ENCODE data around the gene HBG1. TPM values are rescaled to one million over a fixed set of nuclear protein-coding genes. Genes with fewer than 3 reads are reported as not detected.
"Not testable (repeated sequence)": the region's sequence is repeated elsewhere in the genome, so short reads cannot be mapped to it uniquely, and the experiment has no call there.

Gene HBG1
- polyA plus RNA-seq, 1 donor = 9.7 TPM

DNA sequence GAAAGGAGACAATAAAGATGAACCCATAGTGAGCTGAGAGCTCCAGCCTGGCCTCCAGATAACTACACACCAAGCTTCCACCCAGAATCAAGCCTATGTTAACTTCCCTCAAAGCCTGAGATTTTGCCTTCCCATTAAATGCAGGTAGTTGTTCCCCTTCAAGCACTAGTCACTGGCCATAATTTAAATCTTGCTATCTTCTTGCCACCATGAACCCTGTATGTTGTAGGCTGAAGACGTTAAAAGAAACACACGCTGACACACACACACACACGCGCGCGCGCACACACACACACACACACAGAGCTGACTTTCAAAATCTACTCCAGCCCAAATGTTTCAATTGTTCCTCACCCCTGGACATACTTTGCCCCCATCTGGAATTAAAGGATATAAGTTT lies 1.2 kb downstream of the HBG1 start:
- not testable (repeated sequence) for H3K9me3 ChIP-seq (ENCODE audit: control insufficient read depth, low read depth, low read length); H3K4me3 ChIP-seq (ENCODE audit: low read length); H3K36me3 ChIP-seq (ENCODE audit: control insufficient read depth, insufficient read depth, low read length); H3K4me1 ChIP-seq (ENCODE audit: control insufficient read depth, insufficient read depth, low read length); DNase-seq; H3K27me3 ChIP-seq (ENCODE audit: control insufficient read depth, insufficient read depth, low read length); H3K27ac ChIP-seq (ENCODE audit: low read length)
- WGBS (ENCODE audit: insufficient coverage, low lambda C conversion rate) = no CpG with 5 or more reads among the region's 7 CpGs

DNA sequence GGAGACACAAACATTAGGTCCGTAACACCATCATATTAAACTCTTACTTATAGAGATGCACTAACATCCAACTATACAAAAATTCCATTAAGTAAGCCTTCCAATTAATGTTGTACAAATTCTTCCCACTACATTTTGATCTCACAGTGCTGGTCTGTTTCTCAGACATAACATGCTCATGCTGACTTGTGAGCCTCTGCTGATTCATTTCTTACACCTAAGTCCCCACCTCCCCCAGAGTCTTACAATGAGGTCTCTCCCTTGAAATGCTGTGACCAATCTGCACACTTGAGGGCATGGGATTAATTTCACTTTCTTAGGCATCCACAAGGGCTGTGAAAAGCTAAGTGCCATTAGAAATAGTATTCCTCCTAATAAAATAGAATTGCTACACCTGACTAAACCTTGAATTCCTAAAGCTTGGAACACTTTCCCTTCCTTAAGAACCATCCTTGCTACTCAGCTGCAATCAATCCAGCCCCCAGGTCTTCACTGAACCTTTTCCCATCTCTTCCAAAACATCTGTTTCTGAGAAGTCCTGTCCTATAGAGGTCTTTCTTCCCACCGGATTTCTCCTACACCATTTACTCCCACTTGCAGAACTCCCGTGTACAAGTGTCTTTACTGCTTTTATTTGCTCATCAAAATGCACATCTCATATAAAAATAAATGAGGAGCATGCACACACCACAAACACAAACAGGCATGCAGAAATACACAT lies 2.0 kb downstream of the HBG1 start:
- WGBS (ENCODE audit: insufficient coverage, low lambda C conversion rate) = 50% methylated on average over 1 of the region's 3 CpGs
- no peak for DNase-seq
- Histone ChIP-seq H3K36me3 (ENCODE audit: control insufficient read depth, insufficient read depth, low read length) (no peaks in the 10 kb centered on the region), H3K27ac (ENCODE audit: low read length) (no peak overlapping the region), H3K9me3 (ENCODE audit: control insufficient read depth, low read depth, low read length) (no peaks in the 10 kb centered on the region), H3K27me3 (ENCODE audit: control insufficient read depth, insufficient read depth, low read length) (no peaks in the 10 kb centered on the region), H3K4me1 (ENCODE audit: control insufficient read depth, insufficient read depth, low read length) (no peaks in the 10 kb centered on the region), H3K4me3 (ENCODE audit: low read length) (no peak overlapping the region)

DNA sequence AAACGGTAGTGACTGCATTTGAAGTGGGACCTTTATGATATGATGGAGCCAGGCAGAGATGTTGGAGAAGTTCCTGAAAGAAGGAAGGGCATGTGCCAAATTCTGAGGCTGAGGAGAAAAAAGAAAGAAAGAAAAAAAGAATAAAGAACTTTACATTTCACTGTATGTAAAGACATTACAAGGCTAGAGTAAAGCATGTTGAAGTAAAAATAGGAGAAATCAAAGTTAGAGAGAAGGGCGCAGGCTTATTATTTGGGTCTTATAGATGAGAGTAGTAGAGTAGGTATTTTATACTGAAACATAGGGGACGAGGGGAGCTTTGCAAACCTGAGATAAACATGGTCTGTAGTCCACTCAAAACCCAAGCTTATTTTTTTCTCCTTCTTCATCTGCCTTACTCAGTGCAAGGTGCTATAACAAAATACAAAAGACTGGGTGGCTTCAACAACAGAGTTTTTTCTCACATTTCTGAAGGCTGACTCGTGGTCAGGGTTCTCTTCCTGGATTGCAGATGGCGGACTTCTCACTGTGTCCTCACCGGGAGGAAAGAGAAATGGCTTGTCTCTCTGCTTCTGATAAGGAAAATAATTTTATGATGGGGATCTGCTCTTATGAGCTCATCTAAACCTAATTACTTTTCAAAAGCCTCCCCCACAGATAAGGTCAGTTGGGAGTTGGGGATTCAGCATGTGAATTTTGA lies 2.7 kb downstream of the HBG1 start:
- Histone ChIP-seq H3K9me3 (ENCODE audit: control insufficient read depth, low read depth, low read length) (no peaks in the 10 kb centered on the region), H3K4me3 (ENCODE audit: low read length) (no peak overlapping the region), H3K36me3 (ENCODE audit: control insufficient read depth, insufficient read depth, low read length) (no peaks in the 10 kb centered on the region), H3K27me3 (ENCODE audit: control insufficient read depth, insufficient read depth, low read length) (no peaks in the 10 kb centered on the region), H3K27ac (ENCODE audit: low read length) (no peak overlapping the region), H3K4me1 (ENCODE audit: control insufficient read depth, insufficient read depth, low read length) (no peaks in the 10 kb centered on the region)
- 90% methylated on average over 2 of the region's 6 CpGs for WGBS (ENCODE audit: insufficient coverage, low lambda C conversion rate)
- DNase-seq = no peak

DNA sequence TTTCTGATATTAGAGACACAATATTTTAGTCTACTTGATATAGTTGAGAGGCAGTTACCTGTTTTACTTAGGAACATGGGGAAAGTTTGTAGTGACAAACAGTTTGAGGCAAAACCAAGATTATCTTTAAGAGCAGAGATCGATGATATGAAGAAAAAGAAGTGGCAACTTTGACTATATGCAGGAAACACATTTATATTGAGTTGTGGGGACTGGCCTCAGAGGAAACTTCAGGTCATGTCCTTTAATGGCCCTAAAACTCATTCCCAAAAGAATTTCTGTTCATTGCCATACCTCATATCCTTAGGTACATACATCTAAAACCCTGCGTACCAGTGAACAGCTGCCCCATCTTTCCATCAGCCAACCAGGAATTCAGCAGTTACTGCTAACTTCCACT lies 4.5 kb downstream of the HBG1 start:
- Histone ChIP-seq H3K9me3 (ENCODE audit: control insufficient read depth, low read depth, low read length) (no peaks in the 10 kb centered on the region), H3K36me3 (ENCODE audit: control insufficient read depth, insufficient read depth, low read length) (no peaks in the 10 kb centered on the region), H3K27me3 (ENCODE audit: control insufficient read depth, insufficient read depth, low read length) (no peaks in the 10 kb centered on the region), H3K4me1 (ENCODE audit: control insufficient read depth, insufficient read depth, low read length) (no peaks in the 10 kb centered on the region), H3K27ac (ENCODE audit: low read length) (no peak overlapping the region), H3K4me3 (ENCODE audit: low read length) (no peak overlapping the region)
- DNase-seq = no peak
- WGBS (ENCODE audit: insufficient coverage, low lambda C conversion rate) = 83% methylated on average over 1 of the region's 2 CpGs

DNA sequence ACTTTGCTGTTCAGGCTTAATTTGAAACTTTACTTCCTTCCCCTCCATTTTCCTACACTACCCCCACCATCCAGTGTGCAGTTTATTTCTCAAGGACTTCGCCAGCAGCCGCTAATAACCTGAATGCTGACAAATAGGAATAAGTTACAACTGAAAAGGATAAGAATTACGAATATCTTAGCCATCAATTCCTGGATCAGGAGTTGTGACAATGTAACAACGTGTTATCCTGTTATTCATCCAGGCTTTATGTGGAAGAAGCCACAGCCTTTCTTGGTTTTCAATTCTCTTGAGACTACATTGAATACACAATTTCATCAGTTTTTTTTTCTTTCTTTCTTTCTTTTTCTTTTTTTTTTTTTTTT lies 5.9 kb downstream of the HBG1 start:
- H3K27me3 ChIP-seq (ENCODE audit: control insufficient read depth, insufficient read depth, low read length) = no peaks in the 10 kb centered on the region
- no peak for DNase-seq
- no peaks in the 10 kb centered on the region for H3K9me3 ChIP-seq (ENCODE audit: control insufficient read depth, low read depth, low read length)
- no peak overlapping the region for H3K4me3 ChIP-seq (ENCODE audit: low read length)
- H3K36me3 ChIP-seq (ENCODE audit: control insufficient read depth, insufficient read depth, low read length) = no peaks in the 10 kb centered on the region
- H3K4me1 ChIP-seq (ENCODE audit: control insufficient read depth, insufficient read depth, low read length) = no peaks in the 10 kb centered on the region
- H3K27ac ChIP-seq (ENCODE audit: low read length) = no peak overlapping the region
- 81% methylated on average over 3 of the region's 4 CpGs for WGBS (ENCODE audit: insufficient coverage, low lambda C conversion rate)

DNA sequence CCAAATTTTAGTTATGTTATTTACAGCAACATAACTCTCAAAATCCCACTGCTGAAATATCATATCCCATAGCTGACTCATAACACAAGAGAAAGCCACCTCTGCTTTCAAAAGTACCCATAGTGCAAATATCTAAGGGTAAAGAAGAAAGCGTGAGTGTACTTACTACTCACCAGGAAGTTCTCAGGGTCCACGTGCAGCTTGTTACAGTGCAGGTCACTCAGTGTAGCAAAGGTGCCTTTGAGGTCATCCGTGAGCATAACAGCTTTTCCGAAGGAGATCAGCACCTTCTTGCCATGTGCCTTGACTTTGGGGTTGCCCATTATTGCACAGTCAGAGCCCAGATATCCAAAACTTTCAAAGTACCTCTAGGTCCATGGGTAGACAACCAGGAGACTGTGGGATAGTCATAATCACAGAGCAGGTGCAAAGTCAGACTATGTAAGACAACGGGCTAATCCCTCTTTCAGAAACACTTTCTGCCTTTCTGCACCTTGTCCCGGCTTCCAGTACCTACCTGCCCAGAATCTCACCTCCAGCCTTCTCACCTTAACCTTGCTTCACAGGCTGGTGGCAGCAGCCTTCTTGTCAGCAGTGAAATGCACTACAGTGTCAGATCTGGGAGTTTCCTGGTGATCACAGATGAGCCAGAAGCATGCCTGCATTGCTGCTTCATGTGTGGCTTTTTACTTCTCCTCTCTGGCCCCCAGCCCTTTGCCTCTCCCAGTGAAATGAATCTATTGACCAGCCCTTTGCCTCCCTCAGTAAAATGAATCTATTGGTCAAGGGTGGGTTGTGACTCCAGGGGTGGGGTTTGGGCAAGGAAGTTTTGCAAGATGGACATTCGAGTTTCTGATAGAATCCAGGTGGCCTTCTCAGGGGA lies 6.5 kb downstream of the HBG1 start:
- no CpG with 5 or more reads among the region's 7 CpGs for WGBS (ENCODE audit: insufficient coverage, low lambda C conversion rate)
- no peaks in the 10 kb centered on the region for H3K4me1 ChIP-seq (ENCODE audit: control insufficient read depth, insufficient read depth, low read length)
- no peak overlapping the region for H3K27ac ChIP-seq (ENCODE audit: low read length)
- no peaks in the 10 kb centered on the region for H3K27me3 ChIP-seq (ENCODE audit: control insufficient read depth, insufficient read depth, low read length)
- no peak overlapping the region for H3K4me3 ChIP-seq (ENCODE audit: low read length)
- H3K9me3 ChIP-seq (ENCODE audit: control insufficient read depth, low read depth, low read length) = no peaks in the 10 kb centered on the region
- H3K36me3 ChIP-seq (ENCODE audit: control insufficient read depth, insufficient read depth, low read length) = no peaks in the 10 kb centered on the region
- no peak for DNase-seq

DNA sequence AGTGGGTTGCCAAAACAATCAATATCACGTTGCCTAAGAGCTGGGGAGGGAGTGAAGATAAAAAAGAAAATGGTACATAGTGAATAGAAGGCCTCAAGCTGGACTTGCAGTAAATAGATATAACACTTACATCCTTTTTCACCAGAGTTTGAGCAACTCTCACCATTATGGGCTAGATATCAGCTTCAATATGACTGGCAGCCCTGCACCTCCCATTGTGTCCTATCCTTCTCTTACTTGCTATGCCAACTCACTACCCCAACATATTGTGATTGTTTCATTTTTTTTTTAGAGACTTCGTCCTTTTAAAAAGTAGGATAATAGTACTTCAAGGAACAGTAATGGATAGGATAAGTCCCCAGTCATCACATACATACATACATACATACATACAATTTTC lies 7.4 kb downstream of the HBG1 start:
- WGBS (ENCODE audit: insufficient coverage, low lambda C conversion rate) = 71% methylated on average over 1 of the region's 2 CpGs

DNA sequence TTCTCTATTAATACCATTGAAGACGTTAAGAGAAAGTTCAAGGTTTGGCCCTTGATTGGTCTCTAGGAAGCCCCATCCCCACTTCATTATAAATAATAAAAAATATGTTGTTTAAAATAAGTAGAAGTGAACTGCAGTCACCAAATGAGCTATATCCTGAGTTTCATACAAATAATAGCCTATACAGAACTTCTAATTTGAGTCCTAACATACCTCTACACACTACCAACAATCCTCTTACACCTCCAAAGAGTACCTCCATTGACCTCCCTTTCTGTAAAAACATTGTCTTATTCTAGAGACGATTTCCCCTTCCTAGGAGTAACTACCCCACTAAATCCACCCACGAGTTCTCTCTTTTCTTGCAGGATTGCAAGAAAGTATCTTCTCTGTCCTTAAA lies 8.2 kb downstream of the HBG1 start:
- WGBS (ENCODE audit: insufficient coverage, low lambda C conversion rate) = 100% methylated on average over 1 of the region's 3 CpGs
- no peaks in the 10 kb centered on the region for H3K4me1 ChIP-seq (ENCODE audit: control insufficient read depth, insufficient read depth, low read length)
- H3K36me3 ChIP-seq (ENCODE audit: control insufficient read depth, insufficient read depth, low read length) = no peaks in the 10 kb centered on the region
- no peaks in the 10 kb centered on the region for H3K27me3 ChIP-seq (ENCODE audit: control insufficient read depth, insufficient read depth, low read length)
- no peak overlapping the region for H3K27ac ChIP-seq (ENCODE audit: low read length)
- H3K9me3 ChIP-seq (ENCODE audit: control insufficient read depth, low read depth, low read length) = no peaks in the 10 kb centered on the region
- H3K4me3 ChIP-seq (ENCODE audit: low read length) = no peak overlapping the region
- no peak for DNase-seq

More for the DNA sequence above, 7.4 kb downstream of the HBG1 start:
- Histone ChIP-seq H3K4me1 (ENCODE audit: control insufficient read depth, insufficient read depth, low read length) (no peaks in the 10 kb centered on the region), H3K27ac (ENCODE audit: low read length) (no peak overlapping the region), H3K36me3 (ENCODE audit: control insufficient read depth, insufficient read depth, low read length) (no peaks in the 10 kb centered on the region), H3K27me3 (ENCODE audit: control insufficient read depth, insufficient read depth, low read length) (no peaks in the 10 kb centered on the region), H3K9me3 (ENCODE audit: control insufficient read depth, low read depth, low read length) (no peaks in the 10 kb centered on the region), H3K4me3 (ENCODE audit: low read length) (no peak overlapping the region)
- no peak for DNase-seq

DNA sequence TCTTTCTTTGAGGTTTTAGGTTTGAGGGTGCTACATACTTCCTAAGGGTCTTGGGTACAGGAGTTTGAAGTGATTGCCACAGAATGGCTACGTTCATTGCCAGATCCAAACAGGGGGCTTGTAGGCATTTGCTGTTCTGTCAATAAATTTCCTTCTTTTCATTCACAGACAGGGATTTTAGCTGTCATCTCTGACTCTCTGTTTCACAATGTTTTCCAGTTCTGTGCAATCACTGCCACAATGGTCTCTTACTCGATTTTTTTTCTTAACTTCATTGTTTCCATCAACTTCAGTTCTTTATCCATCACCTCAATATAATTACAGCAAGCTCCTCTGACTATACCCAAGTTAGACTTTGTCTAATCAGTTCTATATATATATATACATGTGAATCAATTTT lies 9.2 kb downstream of the HBG1 start:
- Histone ChIP-seq H3K27ac (ENCODE audit: low read length) (no peak overlapping the region), H3K27me3 (ENCODE audit: control insufficient read depth, insufficient read depth, low read length) (no peaks in the 10 kb centered on the region), H3K9me3 (ENCODE audit: control insufficient read depth, low read depth, low read length) (no peaks in the 10 kb centered on the region), H3K36me3 (ENCODE audit: control insufficient read depth, insufficient read depth, low read length) (no peaks in the 10 kb centered on the region), H3K4me3 (ENCODE audit: low read length) (no peak overlapping the region), H3K4me1 (ENCODE audit: control insufficient read depth, insufficient read depth, low read length) (no peaks in the 10 kb centered on the region)
- 40% methylated on average over 1 of the region's 2 CpGs for WGBS (ENCODE audit: insufficient coverage, low lambda C conversion rate)
- no peak for DNase-seq

DNA sequence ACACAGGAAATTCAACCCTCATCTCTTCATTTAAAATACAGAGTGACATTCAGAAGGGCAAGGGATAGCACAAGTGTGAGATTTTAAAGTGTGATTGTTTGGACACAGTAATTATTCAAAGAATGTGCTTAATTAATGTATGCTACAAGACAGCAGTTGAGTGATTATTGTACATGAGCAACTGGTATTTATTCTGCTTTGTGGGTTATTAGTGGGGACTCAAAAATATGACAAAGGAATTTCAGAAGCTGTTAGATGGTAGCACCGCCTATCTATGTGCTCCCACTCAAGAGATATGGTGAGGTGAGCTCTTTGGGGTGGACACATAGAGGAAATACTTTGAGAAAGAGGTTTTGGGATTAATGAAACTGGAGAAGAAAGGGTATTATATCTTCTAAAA lies 9.6 kb downstream of the HBG1 start:
- H3K27ac ChIP-seq (ENCODE audit: low read length) = no peak overlapping the region
- WGBS (ENCODE audit: insufficient coverage, low lambda C conversion rate) = no CpG with 5 or more reads among the region's 1 CpG
- H3K27me3 ChIP-seq (ENCODE audit: control insufficient read depth, insufficient read depth, low read length) = no peaks in the 10 kb centered on the region
- no peaks in the 10 kb centered on the region for H3K36me3 ChIP-seq (ENCODE audit: control insufficient read depth, insufficient read depth, low read length)
- no peaks in the 10 kb centered on the region for H3K4me1 ChIP-seq (ENCODE audit: control insufficient read depth, insufficient read depth, low read length)
- H3K4me3 ChIP-seq (ENCODE audit: low read length) = no peak overlapping the region
- DNase-seq = no peak
- H3K9me3 ChIP-seq (ENCODE audit: control insufficient read depth, low read depth, low read length) = no peaks in the 10 kb centered on the region
